OCI-M2 (cell line): ENCODE data around the gene PRUNE2.

Source experiments
- DNase-seq: peaks from one replicate; lab custom pipeline; 2025; ENCODE audit not compliant: unreplicated experiment; lab: John Stamatoyannopoulos, UW

The PRUNE2 gene

GRCh38 chr9:76630916-76631315 is 275.0 kb downstream of the PRUNE2 start:
- DNase-seq, result peak; percentile 6

- peak; percentile 5 for DNase-seq
These were observed 276.5 kb downstream of the PRUNE2 start for GRCh38 chr9:76629205-76629990.

- no peak for DNase-seq
These were observed 277.8 kb downstream of the PRUNE2 start for GRCh38 chr9:76628155-76628554.

GRCh38 chr9:76626980-76627379 is 278.9 kb downstream of the PRUNE2 start:
- DNase-seq, result no peak

- no peak for DNase-seq
These were observed 279.8 kb downstream of the PRUNE2 start for GRCh38 chr9:76626141-76626540.

GRCh38 chr9:76624391-76625048 is 281.4 kb downstream of the PRUNE2 start:
- DNase-seq, result no peak

GRCh38 chr9:76620996-76621395 is 284.9 kb downstream of the PRUNE2 start:
- no peak for DNase-seq

- DNase-seq, result no peak
These were observed 285.3 kb downstream of the PRUNE2 start for GRCh38 chr9:76620581-76620980.

GRCh38 chr9:76619640-76620039 is 286.3 kb downstream of the PRUNE2 start:
- no peak for DNase-seq

GRCh38 chr9:76619197-76619596 is 286.7 kb downstream of the PRUNE2 start:
- no peak for DNase-seq

GRCh38 chr9:76618762-76619161 is 287.2 kb downstream of the PRUNE2 start:
- DNase-seq, result no peak

- DNase-seq, result no peak
These were observed 288.3 kb downstream of the PRUNE2 start for GRCh38 chr9:76617497-76618175.

GRCh38 chr9:76616780-76617179 is 289.1 kb downstream of the PRUNE2 start:
- no peak for DNase-seq

- no peak for DNase-seq
These were observed 290.7 kb downstream of the PRUNE2 start for GRCh38 chr9:76615177-76615603.

- DNase-seq, result no peak
These were observed 291.9 kb downstream of the PRUNE2 start for GRCh38 chr9:76613974-76614373.

- no peak for DNase-seq
These were observed 292.6 kb downstream of the PRUNE2 start for GRCh38 chr9:76613150-76613781.

- no peak for DNase-seq
These were observed 295.9 kb downstream of the PRUNE2 start for GRCh38 chr9:76610011-76610352.

- no peak for DNase-seq
These were observed 296.5 kb downstream of the PRUNE2 start for GRCh38 chr9:76609285-76610010.

- no peak for DNase-seq
These were observed 297.2 kb downstream of the PRUNE2 start for GRCh38 chr9:76608575-76609273.

- no peak for DNase-seq
These were observed 298.0 kb downstream of the PRUNE2 start for GRCh38 chr9:76607730-76608436.
